Adipocyte (in vitro differentiated cells): ENCODE results near the gene UNC93A.

Experiments used
- DNase-seq: peaks from one replicate; pipeline ENCODE4 v3.0.0-alpha.2; 2015; ENCODE audit warnings: low read depth
- H3K27me3 ChIP-seq: replicated peaks from 2 replicates; pipeline ENCODE4 v1.7.0; 2013; ENCODE audit warnings: mild to moderate bottlenecking, low read length, moderate library complexity; ENCODE audit not compliant: control insufficient read depth, insufficient read depth
- H3K36me3 ChIP-seq: 2 replicates; pipeline ENCODE4 v1.7.0; 2013; ENCODE audit warnings: low read length, mild to moderate bottlenecking, moderate library complexity; ENCODE audit not compliant: control insufficient read depth, insufficient read depth, severe bottlenecking
- H3K4me1 ChIP-seq: 2 replicates; pipeline ENCODE4 v1.7.0; 2013; ENCODE audit warnings: mild to moderate bottlenecking, low read length, moderate library complexity; ENCODE audit not compliant: control insufficient read depth, insufficient read depth
- H3K4me3 ChIP-seq: 2 replicates; pipeline ENCODE4 v1.7.0; 2013; ENCODE audit warnings: mild to moderate bottlenecking, low read length, moderate library complexity
- H3K9ac ChIP-seq: 2 replicates; pipeline ENCODE4 v1.7.0; 2013; ENCODE audit warnings: mild to moderate bottlenecking, low read length, moderate library complexity
- H3K9me3 ChIP-seq: 2 replicates; pipeline ENCODE4 v1.7.0; 2013; ENCODE audit warnings: mild to moderate bottlenecking, low read length, moderate library complexity; ENCODE audit not compliant: control insufficient read depth

The UNC93A gene

GRCh38 chr6:167338541-167339117 is 47.5 kb downstream of the UNC93A start:
- H3K27me3 ChIP-seq, result peaks cover 5% of the 10 kb centered on the region
- no peak for DNase-seq
- H3K36me3 ChIP-seq, result no peaks in the 10 kb centered on the region
- H3K4me1 ChIP-seq, result no peaks in the 10 kb centered on the region
- no peaks in the 10 kb centered on the region for H3K9me3 ChIP-seq
- no peak overlapping the region for H3K4me3 ChIP-seq
- no peak overlapping the region for H3K9ac ChIP-seq

GRCh38 chr6:167341038-167341583 is 50.0 kb downstream of the UNC93A start:
- no peak overlapping the region for H3K4me3 ChIP-seq
- H3K9ac ChIP-seq, result no peak overlapping the region
- no peak for DNase-seq
- no peaks in the 10 kb centered on the region for H3K36me3 ChIP-seq
- no peaks in the 10 kb centered on the region for H3K4me1 ChIP-seq
- no peaks in the 10 kb centered on the region for H3K9me3 ChIP-seq
- H3K27me3 ChIP-seq, result peaks cover 5% of the 10 kb centered on the region

- no peaks in the 10 kb centered on the region for H3K9me3 ChIP-seq
- no peaks in the 10 kb centered on the region for H3K4me1 ChIP-seq
- H3K36me3 ChIP-seq, result no peaks in the 10 kb centered on the region
- DNase-seq, result no peak
- H3K9ac ChIP-seq, result no peak overlapping the region
- H3K27me3 ChIP-seq, result peaks cover 5% of the 10 kb centered on the region
- H3K4me3 ChIP-seq, result no peak overlapping the region
These were observed 50.8 kb downstream of the UNC93A start for GRCh38 chr6:167341665-167342655.

GRCh38 chr6:167342879-167343610 is 51.9 kb downstream of the UNC93A start:
- peaks cover 7% of the 10 kb centered on the region for H3K27me3 ChIP-seq
- no peaks in the 10 kb centered on the region for H3K4me1 ChIP-seq
- DNase-seq, result no peak
- no peaks in the 10 kb centered on the region for H3K9me3 ChIP-seq
- H3K4me3 ChIP-seq, result no peak overlapping the region
- H3K9ac ChIP-seq, result no peak overlapping the region
- H3K36me3 ChIP-seq, result no peaks in the 10 kb centered on the region

- H3K9ac ChIP-seq, result no peak overlapping the region
- DNase-seq, result no peak
- no peak overlapping the region for H3K4me3 ChIP-seq
- no peaks in the 10 kb centered on the region for H3K36me3 ChIP-seq
- peaks cover 25% of the 10 kb centered on the region for H3K27me3 ChIP-seq
- H3K9me3 ChIP-seq, result no peaks in the 10 kb centered on the region
- H3K4me1 ChIP-seq, result no peaks in the 10 kb centered on the region
These were observed 54.2 kb downstream of the UNC93A start for GRCh38 chr6:167345348-167345747.

- Histone ChIP-seq H3K36me3 (no peaks in the 10 kb centered on the region), H3K9me3 (no peaks in the 10 kb centered on the region), H3K9ac (no peak overlapping the region), H3K4me3 (no peak overlapping the region), H3K27me3 (peaks cover 24% of the 10 kb centered on the region), H3K4me1 (no peaks in the 10 kb centered on the region)
- DNase-seq, result no peak
These were observed 54.8 kb downstream of the UNC93A start for GRCh38 chr6:167345960-167346359.

- Histone ChIP-seq H3K4me3 (no peak overlapping the region), H3K4me1 (peaks cover 7% of the 10 kb centered on the region), H3K9ac (no peak overlapping the region), H3K36me3 (no peaks in the 10 kb centered on the region), H3K9me3 (no peaks in the 10 kb centered on the region), H3K27me3 (peaks cover 25% of the 10 kb centered on the region)
- no peak for DNase-seq
These were observed 56.1 kb downstream of the UNC93A start for GRCh38 chr6:167347226-167347625.

GRCh38 chr6:167349631-167350274 is 58.6 kb downstream of the UNC93A start:
- peaks cover 7% of the 10 kb centered on the region for H3K4me1 ChIP-seq
- no peaks in the 10 kb centered on the region for H3K36me3 ChIP-seq
- H3K9ac ChIP-seq, result no peak overlapping the region
- no peaks in the 10 kb centered on the region for H3K9me3 ChIP-seq
- no peak overlapping the region for H3K4me3 ChIP-seq
- peaks cover 29% of the 10 kb centered on the region for H3K27me3 ChIP-seq
- no peak for DNase-seq

- H3K4me3 ChIP-seq, result no peak overlapping the region
- H3K36me3 ChIP-seq, result no peaks in the 10 kb centered on the region
- no peak for DNase-seq
- H3K9me3 ChIP-seq, result no peaks in the 10 kb centered on the region
- peaks cover 7% of the 10 kb centered on the region for H3K4me1 ChIP-seq
- H3K27me3 ChIP-seq, result peaks cover 29% of the 10 kb centered on the region
- no peak overlapping the region for H3K9ac ChIP-seq
These were observed 59.2 kb downstream of the UNC93A start for GRCh38 chr6:167350275-167350696.

GRCh38 chr6:167350731-167351655 is 59.9 kb downstream of the UNC93A start:
- DNase-seq, result no peak
- no peak overlapping the region for H3K9ac ChIP-seq
- H3K9me3 ChIP-seq, result no peaks in the 10 kb centered on the region
- H3K4me1 ChIP-seq, result peaks cover 7% of the 10 kb centered on the region
- H3K4me3 ChIP-seq, result peak overlapping the region; percentile 73
- H3K27me3 ChIP-seq, result peaks cover 33% of the 10 kb centered on the region
- H3K36me3 ChIP-seq, result no peaks in the 10 kb centered on the region
